Transverse colon (tissue), 3 donors: ENCODE data around the gene EWSR1.

Experiments
- EP300 ChIP-seq: sonication (generic); formaldehyde crosslinking; IDR thresholded peaks from one replicate; pipeline ENCODE4 v1.6.1; 2017; ENCODE audit warnings: antibody characterized with exemption, low read depth
- POLR2A ChIP-seq: fragments of 450-650 bp; IDR thresholded peaks from one replicate; pipeline ENCODE4 v1.6.1; 2016; ENCODE audit warnings: antibody characterized with exemption, mild to moderate bottlenecking, moderate library complexity
- TF ChIP-seq, protein P1 (sequence below), 5 experiments: fragments of 200-600 bp in 3 of 5; fragments of 450-650 bp in 2 of 5; sonication (generic) in 3 of 5; IDR thresholded peaks; 1 replicate in 2 of 5; 2 replicates in 3 of 5; pipeline ENCODE4 v1.5.1; 2016 to 2017; ENCODE audit warnings: antibody characterized with exemption in 5 of 5, inconsistent platforms in 3 of 5, mild to moderate bottlenecking in 2 of 5, moderate library complexity in 1 of 5

DNA sequence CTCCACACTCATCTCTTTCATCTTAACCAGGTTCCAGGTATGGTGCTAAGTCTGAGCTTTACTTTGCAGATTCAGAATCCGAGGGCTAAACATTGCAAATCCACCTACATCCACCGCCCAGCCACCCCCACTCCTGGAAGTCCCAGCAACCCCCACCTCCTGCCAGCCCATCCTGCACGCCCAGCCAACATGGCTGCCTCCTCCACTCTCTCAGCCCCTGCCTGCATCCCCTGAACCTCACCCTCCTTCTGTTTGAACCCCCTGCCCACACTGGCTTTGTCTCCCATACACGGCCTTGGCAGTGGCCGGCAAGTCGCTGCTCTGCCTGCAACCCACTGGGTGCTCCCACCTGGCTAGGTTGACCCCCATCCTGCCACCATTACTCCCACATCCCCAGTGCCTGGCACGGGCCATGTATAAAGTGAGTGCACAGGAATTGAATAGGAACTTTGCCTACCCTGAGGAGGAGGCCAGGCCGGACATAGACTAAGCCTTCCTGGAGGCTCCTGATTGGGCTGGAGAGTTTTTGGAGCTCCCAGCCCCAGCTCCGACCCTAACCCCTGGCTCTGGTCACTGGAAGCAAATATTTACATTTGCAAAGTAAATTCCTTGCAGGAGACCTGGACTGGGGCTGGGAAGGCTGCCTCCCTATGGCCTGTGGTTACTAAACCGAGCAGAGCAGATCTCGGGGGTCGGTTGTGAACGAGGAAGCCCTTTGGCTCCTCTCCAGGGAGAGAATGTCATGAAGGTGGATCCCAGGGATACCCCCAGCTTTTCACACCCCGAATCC lies 48.0 kb upstream of the EWSR1 start:
- TF ChIP-seq POLR2A (no peak), EP300 (no peak)
- TF ChIP-seq, protein P1, sequence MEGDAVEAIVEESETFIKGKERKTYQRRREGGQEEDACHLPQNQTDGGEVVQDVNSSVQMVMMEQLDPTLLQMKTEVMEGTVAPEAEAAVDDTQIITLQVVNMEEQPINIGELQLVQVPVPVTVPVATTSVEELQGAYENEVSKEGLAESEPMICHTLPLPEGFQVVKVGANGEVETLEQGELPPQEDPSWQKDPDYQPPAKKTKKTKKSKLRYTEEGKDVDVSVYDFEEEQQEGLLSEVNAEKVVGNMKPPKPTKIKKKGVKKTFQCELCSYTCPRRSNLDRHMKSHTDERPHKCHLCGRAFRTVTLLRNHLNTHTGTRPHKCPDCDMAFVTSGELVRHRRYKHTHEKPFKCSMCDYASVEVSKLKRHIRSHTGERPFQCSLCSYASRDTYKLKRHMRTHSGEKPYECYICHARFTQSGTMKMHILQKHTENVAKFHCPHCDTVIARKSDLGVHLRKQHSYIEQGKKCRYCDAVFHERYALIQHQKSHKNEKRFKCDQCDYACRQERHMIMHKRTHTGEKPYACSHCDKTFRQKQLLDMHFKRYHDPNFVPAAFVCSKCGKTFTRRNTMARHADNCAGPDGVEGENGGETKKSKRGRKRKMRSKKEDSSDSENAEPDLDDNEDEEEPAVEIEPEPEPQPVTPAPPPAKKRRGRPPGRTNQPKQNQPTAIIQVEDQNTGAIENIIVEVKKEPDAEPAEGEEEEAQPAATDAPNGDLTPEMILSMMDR (IDR thresholded peaks at IDR 0.05): no peak
